T-helper 2 cell treated with Interferon-gamma antibody and Interleukin-4, amounts not matched to agents 5 μg/mL and 100 μg/mL, for 36 hours (primary cell): ENCODE data around the gene TTC28.

Experiments used
- DNase-seq: peaks from one replicate; pipeline ENCODE4 v3.0.0; 2021; ENCODE audit warnings: low spot score
- H3K27ac Mint-ChIP-seq: one replicate; pipeline ENCODE4 v1.8.0; 2021; ENCODE audit warnings: mild to moderate bottlenecking, mixed read lengths
- H3K27me3 Mint-ChIP-seq: one replicate; pipeline ENCODE4 v1.8.0; 2021; ENCODE audit warnings: low read depth, mixed read lengths
- H3K36me3 Mint-ChIP-seq: one replicate; pipeline ENCODE4 v1.8.0; 2021; ENCODE audit warnings: low read depth, mixed read lengths
- H3K4me1 Mint-ChIP-seq: one replicate; pipeline ENCODE4 v1.8.0; 2021; ENCODE audit warnings: low read depth, mixed read lengths
- H3K4me3 Mint-ChIP-seq: one replicate; pipeline ENCODE4 v1.8.0; 2022; ENCODE audit warnings: mild to moderate bottlenecking, moderate library complexity, mixed read lengths
- H3K9me3 Mint-ChIP-seq: one replicate; pipeline ENCODE4 v1.8.0; 2021; ENCODE audit warnings: mixed read lengths

Gene TTC28

GRCh38 chr22:28249402-28249801, 430.2 kb downstream of the TTC28 start:
- Mint-ChIP-seq H3K36me3 (no peaks in the 10 kb centered on the region), H3K9me3 (no peaks in the 10 kb centered on the region), H3K4me3 (no peak overlapping the region), H3K4me1 (no peaks in the 10 kb centered on the region), H3K27me3 (no peaks in the 10 kb centered on the region), H3K27ac (no peak overlapping the region)
- no peak for DNase-seq

GRCh38 chr22:28247667-28248363, 431.8 kb downstream of the TTC28 start:
- no peaks in the 10 kb centered on the region for H3K9me3 Mint-ChIP-seq
- no peak overlapping the region for H3K4me3 Mint-ChIP-seq
- H3K36me3 Mint-ChIP-seq, result no peaks in the 10 kb centered on the region
- no peak for DNase-seq
- no peaks in the 10 kb centered on the region for H3K4me1 Mint-ChIP-seq
- H3K27me3 Mint-ChIP-seq, result peaks cover 2% of the 10 kb centered on the region
- no peak overlapping the region for H3K27ac Mint-ChIP-seq

GRCh38 chr22:28247136-28247535, 432.5 kb downstream of the TTC28 start:
- Mint-ChIP-seq H3K36me3 (no peaks in the 10 kb centered on the region), H3K27ac (no peak overlapping the region), H3K4me1 (no peaks in the 10 kb centered on the region), H3K9me3 (no peaks in the 10 kb centered on the region), H3K27me3 (peaks cover 2% of the 10 kb centered on the region), H3K4me3 (no peak overlapping the region)
- DNase-seq, result no peak

- DNase-seq, result no peak
- Mint-ChIP-seq H3K36me3 (no peaks in the 10 kb centered on the region), H3K9me3 (no peaks in the 10 kb centered on the region), H3K27me3 (peaks cover 2% of the 10 kb centered on the region), H3K4me3 (no peak overlapping the region), H3K27ac (no peak overlapping the region), H3K4me1 (no peaks in the 10 kb centered on the region)
Observed at GRCh38 chr22:28246397-28246796, 433.2 kb downstream of the TTC28 start.

- Mint-ChIP-seq H3K36me3 (no peaks in the 10 kb centered on the region), H3K4me3 (no peak overlapping the region), H3K4me1 (no peaks in the 10 kb centered on the region), H3K9me3 (no peaks in the 10 kb centered on the region), H3K27me3 (peaks cover 2% of the 10 kb centered on the region), H3K27ac (no peak overlapping the region)
- no peak for DNase-seq
Observed at GRCh38 chr22:28245579-28246224, 433.9 kb downstream of the TTC28 start.

GRCh38 chr22:28244757-28245156, 434.9 kb downstream of the TTC28 start:
- no peak for DNase-seq
- Mint-ChIP-seq H3K36me3 (no peaks in the 10 kb centered on the region), H3K9me3 (no peaks in the 10 kb centered on the region), H3K4me3 (no peak overlapping the region), H3K4me1 (no peaks in the 10 kb centered on the region), H3K27ac (no peak overlapping the region), H3K27me3 (peaks cover 2% of the 10 kb centered on the region)

GRCh38 chr22:28243539-28243938, 436.1 kb downstream of the TTC28 start:
- H3K4me1 Mint-ChIP-seq, result no peaks in the 10 kb centered on the region

GRCh38 chr22:28241656-28242290, 437.9 kb downstream of the TTC28 start:
- no peaks in the 10 kb centered on the region for H3K4me1 Mint-ChIP-seq
- no peak overlapping the region for H3K4me3 Mint-ChIP-seq
- H3K36me3 Mint-ChIP-seq, result no peaks in the 10 kb centered on the region
- H3K9me3 Mint-ChIP-seq, result no peaks in the 10 kb centered on the region
- no peak for DNase-seq
- no peak overlapping the region for H3K27ac Mint-ChIP-seq
- H3K27me3 Mint-ChIP-seq, result peaks cover 16% of the 10 kb centered on the region

More at GRCh38 chr22:28243539-28243938, 436.1 kb downstream of the TTC28 start:
- no peaks in the 10 kb centered on the region for H3K36me3 Mint-ChIP-seq
- H3K27ac Mint-ChIP-seq, result no peak overlapping the region
- no peak for DNase-seq
- H3K27me3 Mint-ChIP-seq, result peaks cover 8% of the 10 kb centered on the region
- H3K9me3 Mint-ChIP-seq, result no peaks in the 10 kb centered on the region
- H3K4me3 Mint-ChIP-seq, result no peak overlapping the region

GRCh38 chr22:28239941-28240340, 439.7 kb downstream of the TTC28 start:
- H3K4me1 Mint-ChIP-seq, result no peaks in the 10 kb centered on the region
- peaks cover 18% of the 10 kb centered on the region for H3K27me3 Mint-ChIP-seq
- no peaks in the 10 kb centered on the region for H3K9me3 Mint-ChIP-seq
- no peak overlapping the region for H3K4me3 Mint-ChIP-seq
- H3K36me3 Mint-ChIP-seq, result no peaks in the 10 kb centered on the region
- H3K27ac Mint-ChIP-seq, result no peak overlapping the region
- no peak for DNase-seq

- Mint-ChIP-seq H3K4me3 (no peak overlapping the region), H3K36me3 (no peaks in the 10 kb centered on the region), H3K27ac (no peak overlapping the region), H3K4me1 (no peaks in the 10 kb centered on the region), H3K27me3 (peaks cover 17% of the 10 kb centered on the region), H3K9me3 (no peaks in the 10 kb centered on the region)
- no peak for DNase-seq
Observed at GRCh38 chr22:28237783-28238182, 441.9 kb downstream of the TTC28 start.

GRCh38 chr22:28237112-28237511, 442.5 kb downstream of the TTC28 start:
- no peak overlapping the region for H3K4me3 Mint-ChIP-seq

GRCh38 chr22:28232204-28232603, 447.4 kb downstream of the TTC28 start:
- no peaks in the 10 kb centered on the region for H3K9me3 Mint-ChIP-seq
- H3K4me1 Mint-ChIP-seq, result no peaks in the 10 kb centered on the region
- H3K27me3 Mint-ChIP-seq, result peaks cover 11% of the 10 kb centered on the region
- H3K27ac Mint-ChIP-seq, result no peak overlapping the region
- H3K4me3 Mint-ChIP-seq, result no peak overlapping the region
- DNase-seq, result no peak
- no peaks in the 10 kb centered on the region for H3K36me3 Mint-ChIP-seq

More at GRCh38 chr22:28237112-28237511, 442.5 kb downstream of the TTC28 start:
- Mint-ChIP-seq H3K27me3 (peaks cover 17% of the 10 kb centered on the region), H3K36me3 (no peaks in the 10 kb centered on the region), H3K9me3 (no peaks in the 10 kb centered on the region), H3K4me1 (no peaks in the 10 kb centered on the region), H3K27ac (no peak overlapping the region)
- DNase-seq, result no peak

GRCh38 chr22:28231441-28231840, 448.2 kb downstream of the TTC28 start:
- H3K27me3 Mint-ChIP-seq, result peaks cover 9% of the 10 kb centered on the region
- no peak overlapping the region for H3K4me3 Mint-ChIP-seq
- H3K27ac Mint-ChIP-seq, result no peak overlapping the region
- H3K4me1 Mint-ChIP-seq, result no peaks in the 10 kb centered on the region
- H3K36me3 Mint-ChIP-seq, result no peaks in the 10 kb centered on the region
- DNase-seq, result no peak
- no peaks in the 10 kb centered on the region for H3K9me3 Mint-ChIP-seq

GRCh38 chr22:28230671-28231070, 449.0 kb downstream of the TTC28 start:
- Mint-ChIP-seq H3K27ac (no peak overlapping the region), H3K27me3 (peaks cover 6% of the 10 kb centered on the region), H3K9me3 (no peaks in the 10 kb centered on the region), H3K4me3 (no peak overlapping the region), H3K36me3 (no peaks in the 10 kb centered on the region), H3K4me1 (no peaks in the 10 kb centered on the region)
- DNase-seq, result no peak
